KOPT-K1 (cell line): ENCODE measurements around the gene MAPK8IP3.

Experiments used
- H3K27ac ChIP-seq: fragments of 200-600 bp; sonication (generic); 2 replicates; pipeline ENCODE4 v1.5.1; 2016; ENCODE audit warnings: antibody characterized with exemption, mild to moderate bottlenecking, low read depth, low read length; ENCODE audit not compliant: poor library complexity, severe bottlenecking
- H3K36me3 ChIP-seq: fragments of 200-600 bp; sonication (generic); 2 replicates; pipeline ENCODE4 v1.5.1; 2017; ENCODE audit warnings: antibody characterized with exemption, mild to moderate bottlenecking, low read length, moderate library complexity; ENCODE audit not compliant: insufficient read depth
- H3K9me3 ChIP-seq: fragments of 200-600 bp; sonication (generic); 2 replicates; pipeline ENCODE4 v1.5.1; 2017; ENCODE audit warnings: antibody characterized with exemption, low read length, mild to moderate bottlenecking; ENCODE audit not compliant: insufficient read depth, poor library complexity, severe bottlenecking

MAPK8IP3 gene

DNA sequence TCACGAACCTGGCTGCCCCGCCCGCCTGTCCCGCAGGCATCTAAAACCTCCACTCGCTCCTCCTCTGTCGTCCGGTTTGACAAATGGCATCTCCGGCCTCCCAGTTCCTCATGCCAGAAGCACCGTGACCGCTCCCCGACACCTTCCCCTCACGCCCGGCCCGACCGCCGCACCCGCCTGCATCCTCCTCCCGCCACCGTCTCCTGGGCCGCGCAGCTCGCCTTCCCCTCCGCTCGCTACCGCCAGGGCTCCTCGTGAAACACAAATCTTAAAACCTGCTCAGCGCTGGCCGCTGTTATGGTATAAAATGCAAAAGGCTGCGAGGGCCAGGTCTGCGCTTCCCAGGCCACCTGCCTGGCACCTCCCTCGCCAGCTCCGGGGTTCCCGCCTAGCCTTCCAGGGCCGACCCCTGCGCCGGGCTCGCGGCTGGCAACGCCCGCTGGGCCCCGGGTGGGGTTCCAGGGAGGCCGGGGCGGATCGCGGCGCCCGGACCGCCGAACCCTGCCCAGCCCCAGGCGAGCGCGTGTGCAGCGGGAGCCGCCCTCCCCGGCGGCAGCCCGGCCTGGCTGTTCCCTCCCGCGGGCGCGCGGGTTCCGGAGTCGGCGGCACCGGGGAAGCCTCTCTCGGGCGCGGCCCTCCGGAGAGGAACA lies 75.9 kb downstream of the MAPK8IP3 start:
- peaks cover 48% of the 10 kb centered on the region for H3K36me3 ChIP-seq

GRCh38 chr16:1782408-1783264 lies 76.6 kb downstream of the MAPK8IP3 start, which contains the start of the genes NUBP2 and SPSB3:
NUBP2 (plus strand) TSS chr16:1782960; CDS start chr16:1783021, 61 bp downstream.
SPSB3 (minus strand) TSS chr16:1782571; CDS start chr16:1781483, 1,088 bp downstream.
- H3K36me3 ChIP-seq = peaks cover 48% of the 10 kb centered on the region
- peak within 1 kb of the TSS; percentile 64 for H3K27ac ChIP-seq
- no peaks in the 10 kb centered on the region for H3K9me3 ChIP-seq

More for the DNA sequence above, 75.9 kb downstream of the MAPK8IP3 start:
- Histone ChIP-seq H3K9me3 (no peaks in the 10 kb centered on the region), H3K27ac (peak overlapping the region; percentile 64)

GRCh38 chr16:1784977-1785845 lies 79.2 kb downstream of the MAPK8IP3 start:
- Histone ChIP-seq H3K27ac (no peak overlapping the region), H3K36me3 (peaks cover 58% of the 10 kb centered on the region), H3K9me3 (no peaks in the 10 kb centered on the region)

DNA sequence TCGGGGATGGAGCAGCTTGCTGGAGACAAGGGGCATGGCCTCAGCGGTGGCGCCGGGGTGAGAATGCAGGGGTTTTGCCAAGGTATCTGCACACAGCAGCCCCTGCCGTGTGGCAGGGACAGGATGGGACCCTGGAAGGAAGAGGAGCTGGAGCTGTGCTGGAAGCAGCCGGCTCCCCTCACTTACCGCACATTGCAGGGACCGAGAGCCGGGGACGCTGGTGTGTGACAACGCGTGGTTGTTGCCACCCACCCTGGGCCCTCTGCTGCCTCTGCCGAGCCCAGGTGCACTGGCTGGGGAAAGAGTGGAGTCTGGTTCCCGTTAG lies 79.8 kb downstream of the MAPK8IP3 start:
- H3K36me3 ChIP-seq = peaks cover 61% of the 10 kb centered on the region
- H3K9me3 ChIP-seq = no peaks in the 10 kb centered on the region
- no peak overlapping the region for H3K27ac ChIP-seq

DNA sequence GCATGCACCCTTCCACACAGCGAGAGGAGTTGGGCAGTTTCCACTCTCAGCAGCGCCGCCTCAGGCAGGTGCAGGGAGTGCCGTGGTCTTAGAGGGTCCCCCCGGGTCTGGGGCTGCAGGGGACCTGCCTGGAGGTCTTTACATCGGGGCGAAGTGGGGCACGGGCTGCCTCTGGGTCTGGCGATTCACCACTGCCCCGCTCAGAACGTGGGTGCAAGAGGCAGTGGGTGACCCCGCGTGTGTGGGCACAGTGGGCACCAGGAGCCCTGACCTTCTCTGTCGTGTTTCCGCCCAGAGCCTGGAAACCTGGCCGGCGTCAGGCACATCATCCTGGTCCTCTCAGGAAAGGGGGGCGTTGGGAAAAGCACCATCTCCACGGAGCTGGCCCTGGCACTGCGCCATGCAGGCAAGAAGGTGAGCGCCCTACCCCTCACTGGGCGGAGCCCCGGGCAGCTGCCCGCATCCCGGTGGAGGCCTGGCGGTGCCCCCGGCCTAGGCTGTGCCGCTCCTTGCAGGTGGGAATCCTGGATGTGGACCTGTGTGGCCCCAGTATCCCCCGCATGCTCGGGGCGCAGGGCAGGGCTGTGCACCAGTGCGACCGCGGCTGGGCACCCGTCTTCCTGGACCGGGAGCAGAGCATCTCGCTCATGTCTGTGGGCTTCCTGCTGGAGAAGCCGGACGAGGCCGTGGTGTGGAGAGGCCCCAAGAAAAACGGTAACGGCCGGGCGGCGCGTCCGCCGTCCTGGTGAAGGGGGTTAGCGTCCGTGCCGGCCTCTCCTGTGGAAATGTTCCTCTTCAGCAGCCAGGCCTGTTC lies 80.5 kb downstream of the MAPK8IP3 start:
- H3K36me3 ChIP-seq = peaks cover 66% of the 10 kb centered on the region
- no peak overlapping the region for H3K27ac ChIP-seq
- H3K9me3 ChIP-seq = no peaks in the 10 kb centered on the region

- Histone ChIP-seq H3K9me3 (no peaks in the 10 kb centered on the region), H3K36me3 (peaks cover 70% of the 10 kb centered on the region), H3K27ac (no peak overlapping the region)
Measured at GRCh38 chr16:1787056-1787321, 81.0 kb downstream of the MAPK8IP3 start.

DNA sequence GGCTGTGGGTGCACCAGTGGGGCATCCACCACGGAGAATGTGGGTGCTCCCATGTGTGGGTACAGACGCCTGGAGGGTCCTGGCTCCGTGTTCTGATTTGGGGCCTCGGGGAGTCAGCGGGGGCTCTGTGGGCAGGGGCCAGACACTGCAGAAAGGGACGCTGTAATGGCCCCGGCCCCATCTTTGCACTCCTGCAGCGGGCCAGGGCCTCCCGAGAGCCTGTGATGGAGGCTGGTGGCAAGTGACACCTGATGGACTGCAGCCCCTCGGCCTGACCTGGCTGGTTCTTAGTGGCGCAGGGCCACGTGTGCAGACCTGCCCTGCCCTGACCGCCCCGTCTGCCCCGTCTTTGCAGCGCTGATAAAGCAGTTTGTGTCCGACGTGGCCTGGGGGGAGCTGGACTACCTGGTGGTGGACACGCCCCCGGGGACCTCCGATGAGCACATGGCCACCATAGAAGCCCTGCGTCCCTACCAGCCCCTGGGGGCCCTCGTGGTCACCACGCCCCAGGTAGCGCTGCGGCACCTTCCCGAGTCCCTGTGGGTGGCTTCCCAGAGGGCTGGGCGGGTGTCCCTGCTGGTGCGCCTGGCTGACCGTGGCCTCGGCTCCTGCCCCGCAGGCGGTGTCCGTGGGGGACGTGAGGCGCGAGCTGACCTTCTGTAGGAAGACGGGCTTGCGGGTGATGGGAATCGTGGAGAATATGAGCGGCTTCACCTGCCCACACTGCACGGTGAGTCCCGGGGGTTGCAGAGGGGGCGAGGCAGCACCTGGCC lies 81.5 kb downstream of the MAPK8IP3 start:
- Histone ChIP-seq H3K27ac (no peak overlapping the region), H3K36me3 (peaks cover 76% of the 10 kb centered on the region), H3K9me3 (no peaks in the 10 kb centered on the region)

- Histone ChIP-seq H3K9me3 (no peaks in the 10 kb centered on the region), H3K27ac (no peak overlapping the region), H3K36me3 (peaks cover 80% of the 10 kb centered on the region)
Measured at GRCh38 chr16:1788095-1788707, 82.2 kb downstream of the MAPK8IP3 start.

DNA sequence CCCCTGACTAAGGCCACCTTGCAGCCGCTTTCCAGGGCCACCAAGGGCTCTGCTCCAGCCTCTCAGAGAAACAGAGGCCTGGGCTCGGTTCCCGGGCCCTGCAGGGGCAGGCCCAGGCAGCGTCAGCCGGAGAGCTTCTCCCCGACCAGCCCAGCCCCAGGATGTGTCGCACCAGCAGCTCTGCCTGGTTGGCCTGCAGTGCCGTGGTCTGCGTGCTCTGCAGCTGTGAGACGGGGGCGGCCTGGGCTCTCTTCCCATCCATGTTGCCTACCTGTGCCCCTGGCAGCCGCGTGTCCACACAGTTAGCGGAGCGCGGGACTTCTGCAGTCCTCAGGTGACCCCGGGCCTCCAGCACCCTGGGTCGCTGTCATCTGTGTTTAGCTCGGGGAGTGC lies 82.7 kb downstream of the MAPK8IP3 start:
- Histone ChIP-seq H3K9me3 (no peaks in the 10 kb centered on the region), H3K36me3 (peaks cover 80% of the 10 kb centered on the region), H3K27ac (no peak overlapping the region)

DNA sequence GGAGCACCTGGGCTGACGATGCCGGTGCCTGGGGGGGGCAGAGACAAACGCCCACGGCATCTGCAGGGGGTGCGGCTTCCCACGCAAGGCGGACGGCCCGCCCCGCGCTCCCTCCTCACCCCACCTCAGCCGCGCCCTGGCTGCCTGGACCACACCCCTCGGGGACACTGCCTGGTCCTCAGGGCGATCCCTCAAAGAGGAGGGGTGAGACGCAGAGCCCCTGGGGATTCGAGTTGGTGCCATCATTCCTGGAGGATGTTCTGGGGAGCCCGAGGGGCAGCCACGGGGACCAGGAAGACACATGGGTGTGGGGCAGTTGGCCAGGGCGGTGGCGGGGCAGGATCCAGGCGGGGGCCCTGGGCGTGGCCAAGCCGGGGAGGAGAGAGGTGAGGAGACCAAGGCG lies 83.6 kb downstream of the MAPK8IP3 start:
- no peak overlapping the region for H3K27ac ChIP-seq
- no peaks in the 10 kb centered on the region for H3K9me3 ChIP-seq
- H3K36me3 ChIP-seq = peaks cover 80% of the 10 kb centered on the region

GRCh38 chr16:1790261-1790610 lies 84.2 kb downstream of the MAPK8IP3 start:
- no peaks in the 10 kb centered on the region for H3K9me3 ChIP-seq

DNA sequence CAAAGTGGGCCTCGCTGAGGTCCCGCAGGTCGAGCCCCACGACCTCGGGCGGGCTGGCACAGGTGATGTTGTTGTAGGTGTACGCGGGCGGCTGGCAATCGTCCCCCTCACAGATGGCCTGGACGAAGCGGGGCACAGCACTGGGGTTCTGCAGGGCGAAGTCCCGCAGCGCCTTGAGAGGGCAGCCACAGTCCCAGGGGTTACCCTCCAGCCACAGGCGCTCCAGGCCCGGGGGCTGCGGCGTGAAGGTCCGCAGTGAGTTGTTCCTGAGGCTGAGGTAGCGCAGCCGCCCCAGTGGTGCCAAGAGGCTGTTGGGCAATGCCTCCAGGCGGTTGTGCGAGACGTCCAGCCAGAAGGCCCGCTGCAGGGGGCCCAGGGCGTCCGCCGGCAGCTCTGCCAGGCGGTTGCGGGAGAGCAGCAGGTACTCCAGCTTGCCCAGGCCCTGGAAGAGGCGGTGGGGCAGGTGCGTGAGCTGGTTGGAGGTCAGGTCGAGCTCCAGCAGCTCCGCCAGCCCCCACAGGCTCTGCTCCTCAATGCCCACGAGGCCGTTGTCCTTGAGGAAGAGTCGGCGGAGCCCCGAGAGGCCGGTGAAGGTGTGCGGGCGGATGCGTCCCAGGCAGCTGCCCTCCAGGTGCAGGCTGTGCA lies 84.7 kb downstream of the MAPK8IP3 start:
- H3K27ac ChIP-seq = no peak overlapping the region
- no peaks in the 10 kb centered on the region for H3K9me3 ChIP-seq
- peaks cover 69% of the 10 kb centered on the region for H3K36me3 ChIP-seq

More at GRCh38 chr16:1790261-1790610, 84.2 kb downstream of the MAPK8IP3 start:
- Histone ChIP-seq H3K36me3 (peaks cover 74% of the 10 kb centered on the region), H3K27ac (no peak overlapping the region)

- Histone ChIP-seq H3K27ac (no peak overlapping the region), H3K36me3 (peaks cover 62% of the 10 kb centered on the region), H3K9me3 (no peaks in the 10 kb centered on the region)
Measured at GRCh38 chr16:1791256-1791942, 85.4 kb downstream of the MAPK8IP3 start.
